HCT116 (cell line): Measurements from ENCODE around the gene ASGR1. TPM values are rescaled to one million over a fixed set of nuclear protein-coding genes. Genes with fewer than 3 reads are reported as not detected.

Experiments
- ATAC-seq: fragments of 200-7000 bp; cut with Tn5 transposase; 2 replicates; pipeline ENCODE4 v1.9.1; 2020; ENCODE audit warnings: mild to moderate bottlenecking, moderate library complexity
- BruUV-seq: library from RNA; stranded (reverse); fragments of 400-500 nt; replicated peaks from 2 replicates; lab custom pipeline; 2021; lab: Mats Ljungman, UMichigan
- CTCF ChIA-PET: fragments of 300-600 bp; sonication (Branson Sonifier 250); formaldehyde crosslinking; loops from one replicate; lab custom pipeline; 2021; ENCODE audit warnings: antibody characterized with exemption; lab: Charles Lee
- POLR2A ChIA-PET: fragments of 300-600, 350-600 bp; sonication (Branson Sonifier 250); formaldehyde crosslinking; loops from one replicate; lab custom pipeline; 2021; ENCODE audit warnings: antibody characterized with exemption; lab: Charles Lee
- RAD21 ChIA-PET, 2 experiments: fragments of 300-600 bp; sonication (Branson Sonifier 250); formaldehyde crosslinking; loops; one replicate each; lab custom pipeline; 2023; ENCODE audit warnings: low total read pairs in 2 of 2; ENCODE audit not compliant: uncharacterized antibody in 2 of 2, unreplicated experiment in 2 of 2, low non-redundant PET in 1 of 2; lab: Charles Lee
- DNase-seq: peaks from one replicate; pipeline ENCODE4 v3.0.0-alpha.2; 2010; ENCODE audit warnings: low read depth, low spot score
- H2AFZ ChIP-seq: fragments of 200-600 bp; shearing (Covaris generic), sonication (generic); 2 replicates; pipeline ENCODE4 v1.6.1; 2017; ENCODE audit warnings: low read depth, mixed run types, mixed read lengths, antibody characterized with exemption, low read length; ENCODE audit not compliant: poor library complexity, severe bottlenecking
- H3K27ac ChIP-seq: 2 replicates; pipeline ENCODE4 v1.5.1; 2012; ENCODE audit warnings: low read depth, low read length
- H3K27me3 ChIP-seq: fragments of 200-600 bp; sonication (generic); 2 replicates; pipeline ENCODE4 v1.6.1; 2016; ENCODE audit warnings: mixed run types, low read length, mixed read lengths; ENCODE audit not compliant: insufficient read depth
- H3K36me3 ChIP-seq, 2 experiments: fragments of 200-500 bp in 1 of 2; fragments of 200-600 bp in 1 of 2; sonication (Bioruptor generic) in 1 of 2; sonication (generic) in 1 of 2; 2 replicates each; pipeline versions ENCODE4 v1.5.1 to v1.6.1; 2014 to 2016; ENCODE audit warnings: low read length in 2 of 2, inconsistent platforms in 1 of 2, mixed read lengths in 1 of 2, mixed run types in 1 of 2; ENCODE audit not compliant: insufficient read depth in 2 of 2, control insufficient read depth in 1 of 2
- H3K4me1 ChIP-seq, 2 experiments: fragments of 200-600 bp in 1 of 2; sonication (generic) in 1 of 2; 2 replicates each; pipeline versions ENCODE4 v1.5.1 to v1.6.1; 2012 to 2017; ENCODE audit warnings: low read length in 2 of 2, inconsistent platforms in 1 of 2, mild to moderate bottlenecking in 1 of 2, mixed read lengths in 1 of 2, mixed run types in 1 of 2, moderate library complexity in 1 of 2; ENCODE audit not compliant: insufficient read depth in 2 of 2, control insufficient read depth in 1 of 2
- H3K4me2 ChIP-seq: fragments of 200-600 bp; sonication (generic); 2 replicates; pipeline ENCODE4 v1.6.1; 2017; ENCODE audit warnings: mixed run types, low read length, mixed read lengths
- H3K4me3 ChIP-seq, 2 experiments: fragments of 200-600 bp in 1 of 2; sonication (generic) in 1 of 2; replicated peaks in 1 of 2; 2 replicates each; pipeline ENCODE4 v1.5.1; 2011 to 2016; ENCODE audit warnings: low read length in 2 of 2, control low read depth in 1 of 2, low read depth in 1 of 2, mild to moderate bottlenecking in 1 of 2, mixed read lengths in 1 of 2, mixed run types in 1 of 2
- H3K79me2 ChIP-seq: fragments of 200-600 bp; sonication (generic); 2 replicates; pipeline ENCODE4 v1.6.1; 2017; ENCODE audit warnings: mild to moderate bottlenecking, mixed run types, low read length, moderate library complexity, mixed read lengths; ENCODE audit not compliant: insufficient read depth
- H3K9ac ChIP-seq: fragments of 200-600 bp; sonication (generic); 2 replicates; pipeline ENCODE4 v1.6.1; 2016; ENCODE audit warnings: low read length, mixed read lengths
- H3K9me2 ChIP-seq: fragments of 200-600 bp; sonication (generic), shearing (Covaris generic); 2 replicates; pipeline ENCODE4 v1.6.1; 2017; ENCODE audit warnings: mixed run types, mild to moderate bottlenecking, moderate library complexity; ENCODE audit not compliant: insufficient read depth
- H3K9me3 ChIP-seq, 2 experiments: fragments of 200-500 bp in 1 of 2; fragments of 200-600 bp in 1 of 2; sonication (Bioruptor generic) in 1 of 2; sonication (generic) in 1 of 2; 2 replicates each; pipeline ENCODE4 v1.6.1; 2014 to 2017; ENCODE audit warnings: low read length in 2 of 2, mixed read lengths in 2 of 2, inconsistent platforms in 1 of 2, low read depth in 1 of 2, mild to moderate bottlenecking in 1 of 2, mixed run types in 1 of 2, moderate library complexity in 1 of 2; ENCODE audit not compliant: control insufficient read depth in 1 of 2, insufficient read depth in 1 of 2
- H4K20me1 ChIP-seq: fragments of 200-600 bp; sonication (generic), shearing (Covaris generic); 2 replicates; pipeline ENCODE4 v1.6.1; 2017; ENCODE audit warnings: mixed run types, mild to moderate bottlenecking, moderate library complexity; ENCODE audit not compliant: insufficient read depth
- CBX3 ChIP-seq: IDR thresholded peaks from 2 replicates; pipeline ENCODE4 v1.6.1; 2012; ENCODE audit warnings: low read depth
- CEBPB ChIP-seq: IDR thresholded peaks from 2 replicates; pipeline ENCODE4 v1.6.1; 2012; ENCODE audit warnings: low read depth
- ELF1 ChIP-seq: IDR thresholded peaks from 2 replicates; pipeline ENCODE4 v1.6.1; 2012; ENCODE audit warnings: low read depth, borderline replicate concordance
- EZH2 ChIP-seq: fragments of 200-600 bp; sonication (generic); IDR thresholded peaks from 2 replicates; pipeline ENCODE4 v1.6.1; 2017; ENCODE audit warnings: antibody characterized with exemption, mixed run types
- EZH2phosphoT487 ChIP-seq: fragments of 200-600 bp; IDR thresholded peaks from 2 replicates; pipeline ENCODE4 v1.6.1; 2018; ENCODE audit warnings: antibody characterized with exemption, borderline replicate concordance
- FOSL1 ChIP-seq: IDR thresholded peaks from 2 replicates; pipeline ENCODE4 v1.6.1; 2012; ENCODE audit warnings: low read depth
- POLR2A ChIP-seq: IDR thresholded peaks from 2 replicates; pipeline ENCODE4 v1.7.0; 2011; ENCODE audit warnings: borderline replicate concordance; ENCODE audit not compliant: insufficient read depth, insufficient read length; ENCODE audit errors: extremely low read depth
- POLR2AphosphoS5 ChIP-seq: IDR thresholded peaks from 2 replicates; pipeline ENCODE4 v1.6.1; 2011; ENCODE audit warnings: mild to moderate bottlenecking, low read depth, low read length, moderate library complexity
- SIN3A ChIP-seq: IDR thresholded peaks from 2 replicates; pipeline ENCODE4 v1.6.1; 2012; ENCODE audit warnings: low read depth
- SP1 ChIP-seq: IDR thresholded peaks from 2 replicates; pipeline ENCODE4 v1.6.1; 2012; ENCODE audit warnings: low read depth
- SRF ChIP-seq: IDR thresholded peaks from 2 replicates; pipeline ENCODE4 v1.6.1; 2012; ENCODE audit warnings: low read depth
- TCF7L2 ChIP-seq: IDR thresholded peaks from 2 replicates; pipeline ENCODE4 v1.7.0; 2011; ENCODE audit warnings: borderline replicate concordance, inconsistent platforms; ENCODE audit not compliant: insufficient read depth, insufficient read length; ENCODE audit errors: extremely low read depth
- YY1 ChIP-seq: IDR thresholded peaks from 2 replicates; pipeline ENCODE4 v1.6.1; 2011; ENCODE audit warnings: low read length, low read depth, moderate library complexity, mild to moderate bottlenecking; ENCODE audit not compliant: insufficient replicate concordance; ENCODE audit errors: extremely low read depth
- ZNF274 ChIP-seq: fragments of 200-500 bp; sonication (Bioruptor generic); IDR thresholded peaks from 2 replicates; pipeline ENCODE4 v1.6.1; 2014; ENCODE audit warnings: mild to moderate bottlenecking, low read depth, low read length, inconsistent platforms
- intact Hi-C: fragments of 100-400 bp; cut with micrococcal nuclease; formaldehyde crosslinking; loops from 2 replicates; pipeline ENCODE4 v1.10.0; 2022
- total RNA-seq: library from RNA; stranded (reverse); gene quantifications from one replicate; pipeline ENCODE4 v1.2.1, GENCODE V29; 2021; ENCODE audit not compliant: unreplicated experiment
- TF ChIP-seq, protein P1 (sequence below): IDR thresholded peaks from 2 replicates; pipeline ENCODE4 v1.6.1; 2011; ENCODE audit warnings: mild to moderate bottlenecking, low read length, moderate library complexity; ENCODE audit not compliant: insufficient replicate concordance; ENCODE audit errors: extremely low read depth

ASGR1 gene
- total RNA-seq, 1 experiment from 2014 or later: 1.2 TPM

DNA sequence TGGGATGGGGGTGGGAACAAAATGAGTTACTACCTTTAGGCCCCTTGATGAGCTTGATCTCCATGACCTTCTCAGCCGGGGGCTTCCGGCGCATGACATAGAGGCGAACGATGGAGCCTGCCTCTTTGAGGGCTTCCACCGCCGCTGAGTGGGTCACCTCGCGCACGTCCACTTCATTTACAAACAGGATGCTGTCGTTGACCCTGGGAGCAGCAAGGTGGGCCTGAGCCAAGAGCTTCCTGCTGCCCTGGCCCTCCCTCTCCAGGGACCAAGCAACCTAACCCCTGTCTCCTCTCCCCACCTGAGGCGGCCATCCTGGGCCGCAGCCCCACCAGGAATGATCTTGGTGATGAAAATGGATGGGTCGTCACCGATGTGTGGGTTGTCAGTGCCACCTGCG, 24.2 kb upstream of the ASGR1 start:
- Histone ChIP-seq H3K27ac (no peak overlapping the region), H3K4me1 (peaks cover 8 to 25% of the 10 kb centered on the region in 2 experiments; a peak in 3 of 4 replicates), H3K9ac (no peak overlapping the region), H3K9me3 (no peaks in the 10 kb centered on the region), H4K20me1 (no peaks in the 10 kb centered on the region), H3K9me2 (no peaks in the 10 kb centered on the region), H3K4me3 (no peak overlapping the region), H3K36me3 (no peaks in the 10 kb centered on the region), H3K27me3 (no peaks in the 10 kb centered on the region), H3K4me2 (no peak overlapping the region), H3K79me2 (no peaks in the 10 kb centered on the region), H2AFZ (no peak overlapping the region)
- DNase-seq: no peak
- no peak for ATAC-seq
- TF ChIP-seq YY1 (no peak), CBX3 (no peak), SRF (no peak), ELF1 (no peak)
- TF ChIP-seq, protein P1, sequence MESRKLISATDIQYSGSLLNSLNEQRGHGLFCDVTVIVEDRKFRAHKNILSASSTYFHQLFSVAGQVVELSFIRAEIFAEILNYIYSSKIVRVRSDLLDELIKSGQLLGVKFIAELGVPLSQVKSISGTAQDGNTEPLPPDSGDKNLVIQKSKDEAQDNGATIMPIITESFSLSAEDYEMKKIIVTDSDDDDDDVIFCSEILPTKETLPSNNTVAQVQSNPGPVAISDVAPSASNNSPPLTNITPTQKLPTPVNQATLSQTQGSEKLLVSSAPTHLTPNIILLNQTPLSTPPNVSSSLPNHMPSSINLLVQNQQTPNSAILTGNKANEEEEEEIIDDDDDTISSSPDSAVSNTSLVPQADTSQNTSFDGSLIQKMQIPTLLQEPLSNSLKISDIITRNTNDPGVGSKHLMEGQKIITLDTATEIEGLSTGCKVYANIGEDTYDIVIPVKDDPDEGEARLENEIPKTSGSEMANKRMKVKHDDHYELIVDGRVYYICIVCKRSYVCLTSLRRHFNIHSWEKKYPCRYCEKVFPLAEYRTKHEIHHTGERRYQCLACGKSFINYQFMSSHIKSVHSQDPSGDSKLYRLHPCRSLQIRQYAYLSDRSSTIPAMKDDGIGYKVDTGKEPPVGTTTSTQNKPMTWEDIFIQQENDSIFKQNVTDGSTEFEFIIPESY: no peak
- intact Hi-C loops: no loop called here
- ChIA-PET RAD21 (no interaction called here), CTCF (no interaction called here), POLR2A (no interaction called here)
- BruUV-seq: no TSS peak

DNA sequence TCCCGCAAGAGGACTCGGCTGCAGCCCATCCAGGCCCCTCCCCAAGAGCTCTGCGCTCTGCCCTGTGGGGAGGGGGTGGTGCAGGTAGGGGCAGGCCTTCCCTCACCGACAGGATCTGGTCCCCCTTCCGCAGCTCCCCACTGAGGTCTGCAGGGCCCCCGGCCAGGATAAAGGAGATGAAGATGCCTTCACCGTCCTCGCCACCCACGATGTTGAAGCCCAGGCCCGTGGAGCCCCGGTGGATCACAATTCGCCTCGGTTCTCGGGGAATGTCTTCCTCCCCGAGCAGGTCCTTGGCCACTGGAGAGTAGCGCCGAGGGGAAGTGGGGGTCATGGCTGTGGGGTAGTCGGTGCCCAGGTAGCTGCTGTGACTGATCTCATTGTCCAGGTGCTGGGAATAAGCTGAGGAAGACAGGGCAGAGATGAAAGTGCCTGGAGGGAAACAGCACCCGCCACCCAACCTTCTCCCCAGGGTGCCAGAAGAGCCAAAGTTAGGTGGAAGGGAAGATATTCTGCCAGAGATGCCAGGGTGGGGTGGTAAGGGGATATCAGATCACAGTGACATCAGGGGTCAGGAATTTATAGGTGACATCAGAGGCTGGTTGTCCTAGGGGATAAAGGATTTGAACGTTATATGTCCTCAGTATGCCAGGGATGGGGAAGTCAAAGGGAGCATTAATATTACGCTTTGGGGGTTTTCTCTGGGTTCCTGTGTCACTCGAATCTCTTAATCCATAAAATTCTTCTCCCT, 17.7 kb upstream of the ASGR1 start:
- H3K27me3 ChIP-seq: no peaks in the 10 kb centered on the region
- no peak overlapping the region for H2AFZ ChIP-seq
- H3K4me3 ChIP-seq: no peak overlapping the region
- no peaks in the 10 kb centered on the region for H4K20me1 ChIP-seq
- no peak for ATAC-seq
- no peak for DNase-seq
- no peaks in the 10 kb centered on the region for H3K79me2 ChIP-seq
- no peaks in the 10 kb centered on the region for H3K9me3 ChIP-seq
- no peak overlapping the region for H3K27ac ChIP-seq
- ChIA-PET RAD21 (no interaction called here), CTCF (no interaction called here), POLR2A (no interaction called here)
- BruUV-seq: no TSS peak
- no peaks in the 10 kb centered on the region for H3K9me2 ChIP-seq
- intact Hi-C loops: no loop called here
- no peaks in the 10 kb centered on the region for H3K36me3 ChIP-seq
- peaks cover 4 to 17% of the 10 kb centered on the region in 2 experiments; a peak in 2 of 4 replicates for H3K4me1 ChIP-seq
- H3K4me2 ChIP-seq: no peak overlapping the region
- H3K9ac ChIP-seq: no peak overlapping the region
- TF ChIP-seq ELF1: no peak
- no peak for TF ChIP-seq POLR2A
- no peak for TF ChIP-seq SIN3A
- no peak for TF ChIP-seq EZH2
- TF ChIP-seq ZNF274: no peak
- no peak for TF ChIP-seq FOSL1
- TF ChIP-seq, protein P1: no peak
- TF ChIP-seq YY1: no peak
- no peak for TF ChIP-seq SRF
- TF ChIP-seq SP1: no peak
- TF ChIP-seq EZH2phosphoT487: no peak
- TF ChIP-seq POLR2AphosphoS5: no peak
- TF ChIP-seq CEBPB: no peak
- no peak for TF ChIP-seq TCF7L2
- no peak for TF ChIP-seq CBX3
